PC-9 (cell line): ENCODE results near the gene HTR3A. TPM values are rescaled to one million over a fixed set of nuclear protein-coding genes. Genes with fewer than 3 reads are reported as not detected.

Experiments
- BruUV-seq: library from RNA; stranded (reverse); fragments of 400-500 nt; replicated peaks from 2 replicates; lab custom pipeline; 2021; lab: Mats Ljungman, UMichigan
- CTCF ChIA-PET: fragments of 300-600 bp; sonication (Branson Sonifier 250); formaldehyde crosslinking; loops from one replicate; lab custom pipeline; 2022; ENCODE audit warnings: antibody characterized with exemption; lab: Charles Lee
- POLR2A ChIA-PET: fragments of 300-600 bp; sonication (Branson Sonifier 250); formaldehyde crosslinking; loops from one replicate; lab custom pipeline; 2022; ENCODE audit warnings: antibody characterized with exemption; ENCODE audit not compliant: unreplicated experiment; lab: Charles Lee
- DNase-seq, 2 experiments: peaks; one replicate each; pipeline versions ENCODE4 v3.0.0 to v3.0.0-alpha.2; 2015 to 2022; ENCODE audit warnings: mixed read lengths in 1 of 2
- H2AFZ ChIP-seq: fragments of 200-600 bp; sonication (generic); 2 replicates; pipeline ENCODE4 v1.8.1; 2017; ENCODE audit warnings: antibody characterized with exemption
- H3F3A ChIP-seq: fragments of 200-600 bp; sonication (generic); 2 replicates; pipeline ENCODE4 v1.8.1; 2017; ENCODE audit warnings: antibody characterized with exemption, mild to moderate bottlenecking, low read depth; ENCODE audit not compliant: insufficient read depth
- H3K27ac ChIP-seq: fragments of 200-600 bp; sonication (generic); 2 replicates; pipeline ENCODE4 v1.6.1; 2016; ENCODE audit warnings: mixed run types
- H3K27me3 ChIP-seq: fragments of 200-600 bp; sonication (generic); 2 replicates; pipeline ENCODE4 v1.6.1; 2016; ENCODE audit warnings: low read depth, mixed run types; ENCODE audit not compliant: insufficient read depth
- H3K36me3 ChIP-seq: fragments of 200-600 bp; sonication (generic); 2 replicates; pipeline ENCODE4 v1.6.1; 2016; ENCODE audit warnings: low read depth, mixed run types
- H3K4me1 ChIP-seq: fragments of 200-600 bp; sonication (generic); replicated peaks from 2 replicates; pipeline ENCODE4 v1.6.1; 2016; ENCODE audit warnings: mixed run types; ENCODE audit not compliant: insufficient read depth
- H3K4me2 ChIP-seq: fragments of 200-600 bp; sonication (generic); 2 replicates; pipeline ENCODE4 v1.6.1; 2017; ENCODE audit warnings: mixed run types
- H3K4me3 ChIP-seq: fragments of 200-600 bp; sonication (generic); 2 replicates; pipeline ENCODE4 v1.6.1; 2016; ENCODE audit warnings: mixed run types
- H3K79me2 ChIP-seq: fragments of 200-600 bp; sonication (generic); 2 replicates; pipeline ENCODE4 v1.6.1; 2017; ENCODE audit warnings: low read depth, mixed run types
- H3K9me2 ChIP-seq: fragments of 200-600 bp; sonication (generic); 2 replicates; pipeline ENCODE4 v1.8.1; 2017; ENCODE audit warnings: mild to moderate bottlenecking; ENCODE audit not compliant: insufficient read depth
- H3K9me3 ChIP-seq: fragments of 200-600 bp; sonication (generic); 2 replicates; pipeline ENCODE4 v1.8.1; 2016; ENCODE audit warnings: low read depth; ENCODE audit not compliant: insufficient read depth
- H4K20me1 ChIP-seq: fragments of 200-600 bp; sonication (generic); 2 replicates; pipeline ENCODE4 v1.8.1; 2017; ENCODE audit not compliant: insufficient read depth
- CTCF ChIP-seq: fragments of 200-600 bp; sonication (generic); conservative IDR thresholded peaks from 2 replicates; pipeline ENCODE4 v1.6.1; 2017; ENCODE audit warnings: mixed run types, antibody characterized with exemption, mild to moderate bottlenecking, moderate library complexity
- EZH2 ChIP-seq: fragments of 200-600 bp; sonication (generic); IDR thresholded peaks from 2 replicates; pipeline ENCODE4 v1.8.0; 2017; ENCODE audit warnings: antibody characterized with exemption, low read depth
- intact Hi-C: fragments of 100-400 bp; cut with micrococcal nuclease; formaldehyde crosslinking; loops from one replicate; pipeline ENCODE4 v1.10.0; 2022; ENCODE audit not compliant: unreplicated experiment
- total RNA-seq: library from RNA; stranded (reverse); gene quantifications from 2 replicates; pipeline ENCODE4 v1.2.3, GENCODE V29; 2021

HTR3A gene
- total RNA-seq, 1 experiment from 2014 or later, result not detected

- TF ChIP-seq CTCF (no peak), EZH2 (no peak)
- Histone ChIP-seq H3K9me3 (no peaks in the 10 kb centered on the region), H4K20me1 (no peaks in the 10 kb centered on the region), H3F3A (no peaks in the 10 kb centered on the region), H3K36me3 (no peaks in the 10 kb centered on the region), H3K9me2 (no peaks in the 10 kb centered on the region), H3K4me3 (no peak overlapping the region), H3K27ac (no peak overlapping the region), H3K27me3 (peaks cover 56% of the 10 kb centered on the region), H2AFZ (no peak overlapping the region), H3K4me1 (no peaks in the 10 kb centered on the region), H3K4me2 (no peak overlapping the region), H3K79me2 (no peaks in the 10 kb centered on the region)
- DNase-seq, result peak in 1 of 2 experiments; percentile 20
- ChIA-PET CTCF (no interaction called here), POLR2A (no interaction called here)
- BruUV-seq, result no TSS peak
- intact Hi-C loops, result no loop called here
These were observed 25.6 kb downstream of the HTR3A start for GRCh38 chr11:114000526-114000925.

- no peak overlapping the region for H2AFZ ChIP-seq
- TF ChIP-seq EZH2 (no peak), CTCF (no peak)
- DNase-seq, result peak in 1 of 2 experiments; percentile 12
- POLR2A ChIA-PET, result no interaction called here
- no peak overlapping the region for H3K4me2 ChIP-seq
- H3K4me1 ChIP-seq, result no peaks in the 10 kb centered on the region
- no peaks in the 10 kb centered on the region for H3K36me3 ChIP-seq
- H3K27me3 ChIP-seq, result peaks cover 56% of the 10 kb centered on the region
- CTCF ChIA-PET, result no interaction called here
- no peak overlapping the region for H3K27ac ChIP-seq
- BruUV-seq, result no TSS peak
- intact Hi-C loops, result no loop called here
- H3F3A ChIP-seq, result no peaks in the 10 kb centered on the region
- H3K9me3 ChIP-seq, result no peaks in the 10 kb centered on the region
- H3K9me2 ChIP-seq, result no peaks in the 10 kb centered on the region
- H3K4me3 ChIP-seq, result no peak overlapping the region
- H3K79me2 ChIP-seq, result no peaks in the 10 kb centered on the region
- no peaks in the 10 kb centered on the region for H4K20me1 ChIP-seq
These were observed 26.5 kb downstream of the HTR3A start for GRCh38 chr11:114001416-114001815.

- Histone ChIP-seq H3K9me3 (no peaks in the 10 kb centered on the region), H3K4me2 (no peak overlapping the region), H3K4me3 (no peak overlapping the region), H3F3A (no peaks in the 10 kb centered on the region), H3K9me2 (no peaks in the 10 kb centered on the region), H3K79me2 (no peaks in the 10 kb centered on the region), H3K27ac (no peak overlapping the region), H3K36me3 (no peaks in the 10 kb centered on the region), H3K4me1 (no peaks in the 10 kb centered on the region), H4K20me1 (no peaks in the 10 kb centered on the region), H3K27me3 (peaks cover 74% of the 10 kb centered on the region), H2AFZ (no peak overlapping the region)
- intact Hi-C loops, result no loop called here
- TF ChIP-seq CTCF (no peak), EZH2 (no peak)
- CTCF ChIA-PET, result no interaction called here
- BruUV-seq, result no TSS peak
- DNase-seq, result no peak
- POLR2A ChIA-PET, result no interaction called here
These were observed 33.4 kb downstream of the HTR3A start for GRCh38 chr11:114008331-114008730.
